ENCODE results near the gene PHF21B. TPM values are rescaled to one million over a fixed set of nuclear protein-coding genes. Genes with fewer than 3 reads are reported as not detected.

PHF21B gene
- 34.8 and 37.4 TPM in 2 replicates for total RNA-seq
- long read RNA-seq, partial matches to known transcripts = 4 of 9 reads
- long read RNA-seq, other reads (novel, unspliced or antisense) = 5 of 9 reads

DNA sequence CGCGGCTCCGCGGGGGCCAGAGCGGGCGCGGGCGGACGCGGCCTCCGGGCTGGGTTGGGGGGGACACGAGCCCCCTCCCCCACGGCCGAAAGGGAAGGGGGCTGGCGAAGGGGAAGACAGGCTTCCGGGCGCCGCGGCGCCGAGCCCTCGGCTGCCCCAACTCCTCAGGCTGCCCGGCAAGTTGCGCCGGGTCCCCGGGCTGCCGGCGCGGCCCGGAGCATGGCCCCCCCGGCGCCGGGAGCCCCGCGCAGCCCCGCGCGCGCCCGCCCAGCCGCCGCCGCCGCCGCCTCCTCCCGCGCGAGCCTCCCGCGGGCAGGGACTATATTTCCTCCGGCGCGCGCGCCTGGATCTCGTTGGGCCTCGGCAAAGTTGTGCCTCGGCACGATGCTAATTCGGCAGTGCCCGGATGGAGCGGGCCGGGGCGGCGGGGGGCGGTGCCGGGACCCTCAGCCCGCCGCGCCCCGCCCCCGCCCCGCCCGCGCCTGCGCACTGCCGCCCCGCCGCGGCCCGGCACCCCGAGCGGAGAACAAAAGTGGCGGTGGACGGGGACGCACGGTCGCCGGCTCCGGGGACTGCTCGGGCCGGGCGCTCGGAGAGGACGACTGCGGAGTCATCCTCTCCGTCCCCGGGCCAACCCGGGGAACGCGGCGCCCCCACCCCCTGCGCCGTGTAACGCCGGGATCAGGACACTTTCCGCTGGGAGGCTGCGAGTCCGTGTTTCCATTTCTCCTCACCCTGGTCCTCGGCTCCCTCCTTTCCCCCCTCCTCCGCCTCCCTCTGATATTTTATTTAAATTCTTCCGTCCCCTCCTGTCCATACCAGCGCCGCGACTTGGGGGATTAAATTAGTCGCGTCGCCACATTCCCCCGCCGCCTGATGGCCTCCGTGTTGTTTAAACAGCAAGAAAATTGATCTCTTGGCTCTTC lies at the start of gene PHF21B:
PHF21B (minus strand) TSS at position 400 of the 926 bp plus-strand sequence. CDS start 456 bp downstream, outside the sequence.
- H3K27ac Mint-ChIP-seq = peak within 1 kb of the TSS; percentile 98
- peak; percentile 83 for DNase-seq (ENCODE audit: low spot score, unreplicated experiment)
- H3K9me3 Mint-ChIP-seq (ENCODE audit: low read depth) = no peaks in the 10 kb centered on the region
- no peaks in the 10 kb centered on the region for H3K36me3 Mint-ChIP-seq (ENCODE audit: insufficient read depth)
- TF ChIP-seq, protein P1, sequence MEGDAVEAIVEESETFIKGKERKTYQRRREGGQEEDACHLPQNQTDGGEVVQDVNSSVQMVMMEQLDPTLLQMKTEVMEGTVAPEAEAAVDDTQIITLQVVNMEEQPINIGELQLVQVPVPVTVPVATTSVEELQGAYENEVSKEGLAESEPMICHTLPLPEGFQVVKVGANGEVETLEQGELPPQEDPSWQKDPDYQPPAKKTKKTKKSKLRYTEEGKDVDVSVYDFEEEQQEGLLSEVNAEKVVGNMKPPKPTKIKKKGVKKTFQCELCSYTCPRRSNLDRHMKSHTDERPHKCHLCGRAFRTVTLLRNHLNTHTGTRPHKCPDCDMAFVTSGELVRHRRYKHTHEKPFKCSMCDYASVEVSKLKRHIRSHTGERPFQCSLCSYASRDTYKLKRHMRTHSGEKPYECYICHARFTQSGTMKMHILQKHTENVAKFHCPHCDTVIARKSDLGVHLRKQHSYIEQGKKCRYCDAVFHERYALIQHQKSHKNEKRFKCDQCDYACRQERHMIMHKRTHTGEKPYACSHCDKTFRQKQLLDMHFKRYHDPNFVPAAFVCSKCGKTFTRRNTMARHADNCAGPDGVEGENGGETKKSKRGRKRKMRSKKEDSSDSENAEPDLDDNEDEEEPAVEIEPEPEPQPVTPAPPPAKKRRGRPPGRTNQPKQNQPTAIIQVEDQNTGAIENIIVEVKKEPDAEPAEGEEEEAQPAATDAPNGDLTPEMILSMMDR (IDR thresholded peaks at IDR 0.05; ENCODE audit: unreplicated experiment) = peak; percentile 10
- H3K27me3 Mint-ChIP-seq = peaks cover 18% of the 10 kb centered on the region
- H3K4me3 Mint-ChIP-seq (ENCODE audit: low read depth) = peak within 1 kb of the TSS; percentile 94
- H3K4me1 Mint-ChIP-seq (ENCODE audit: low read depth) = peaks cover 21% of the 10 kb centered on the region

GRCh38 chr22:45059296-45059695 lies 49.5 kb upstream of the PHF21B start:
- Mint-ChIP-seq H3K36me3 (ENCODE audit: insufficient read depth) (no peaks in the 10 kb centered on the region), H3K9me3 (ENCODE audit: low read depth) (no peaks in the 10 kb centered on the region), H3K27ac (no peak overlapping the region), H3K27me3 (peaks cover 8% of the 10 kb centered on the region), H3K4me1 (ENCODE audit: low read depth) (peaks cover 5% of the 10 kb centered on the region), H3K4me3 (ENCODE audit: low read depth) (no peak overlapping the region)
- no peak for DNase-seq (ENCODE audit: low spot score, unreplicated experiment)
- TF ChIP-seq, protein P1 (IDR thresholded peaks at IDR 0.05; ENCODE audit: unreplicated experiment) = no peak

- Mint-ChIP-seq H3K9me3 (ENCODE audit: low read depth) (no peaks in the 10 kb centered on the region), H3K4me3 (ENCODE audit: low read depth) (no peak overlapping the region), H3K36me3 (ENCODE audit: insufficient read depth) (no peaks in the 10 kb centered on the region), H3K27ac (no peak overlapping the region), H3K27me3 (peaks cover 7% of the 10 kb centered on the region), H3K4me1 (ENCODE audit: low read depth) (peaks cover 12% of the 10 kb centered on the region)
- no peak for DNase-seq (ENCODE audit: low spot score, unreplicated experiment)
- TF ChIP-seq, protein P1 (IDR thresholded peaks at IDR 0.05; ENCODE audit: unreplicated experiment) = no peak
These were observed 48.8 kb upstream of the PHF21B start for GRCh38 chr22:45058622-45058912.

- TF ChIP-seq, protein P1 (IDR thresholded peaks at IDR 0.05; ENCODE audit: unreplicated experiment) = no peak
- Mint-ChIP-seq H3K36me3 (ENCODE audit: insufficient read depth) (no peaks in the 10 kb centered on the region), H3K27me3 (peaks cover 15% of the 10 kb centered on the region), H3K27ac (peak overlapping the region; percentile 33), H3K4me3 (ENCODE audit: low read depth) (no peak overlapping the region), H3K4me1 (ENCODE audit: low read depth) (peaks cover 28% of the 10 kb centered on the region), H3K9me3 (ENCODE audit: low read depth) (no peaks in the 10 kb centered on the region)
- no peak for DNase-seq (ENCODE audit: low spot score, unreplicated experiment)
These were observed 46.1 kb upstream of the PHF21B start for GRCh38 chr22:45055936-45056335.

DNA sequence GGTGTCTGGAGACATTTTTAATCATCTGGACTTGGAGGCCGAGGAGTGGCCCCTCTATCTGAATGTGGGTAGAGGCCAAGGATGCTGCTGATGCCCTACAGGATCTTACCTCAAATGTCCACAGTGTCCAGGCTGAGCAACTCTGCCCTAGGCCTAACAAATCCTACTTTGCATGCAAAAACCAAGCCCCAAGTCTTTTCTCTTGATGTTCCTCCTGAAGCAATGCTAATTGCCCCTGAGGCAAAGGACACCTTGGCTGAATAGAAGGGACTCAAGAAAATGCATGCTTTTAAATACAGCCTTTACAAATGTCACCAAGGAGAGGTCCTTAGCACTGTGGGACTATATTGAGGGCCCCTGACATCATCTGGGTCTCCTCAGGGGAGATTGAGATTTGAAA lies 43.8 kb upstream of the PHF21B start:
- Mint-ChIP-seq H3K4me3 (ENCODE audit: low read depth) (no peak overlapping the region), H3K27me3 (peaks cover 32% of the 10 kb centered on the region), H3K27ac (no peak overlapping the region), H3K9me3 (ENCODE audit: low read depth) (no peaks in the 10 kb centered on the region), H3K4me1 (ENCODE audit: low read depth) (peaks cover 42% of the 10 kb centered on the region), H3K36me3 (ENCODE audit: insufficient read depth) (no peaks in the 10 kb centered on the region)
- no peak for DNase-seq (ENCODE audit: low spot score, unreplicated experiment)
- TF ChIP-seq, protein P1 (IDR thresholded peaks at IDR 0.05; ENCODE audit: unreplicated experiment) = no peak
